OCI-LY7 (cell line): ENCODE measurements around the gene AMPD3. TPM values are rescaled to one million over a fixed set of nuclear protein-coding genes. Genes with fewer than 3 reads are reported as not detected.
A peak's percentile ranks its signal among the peaks of the same experiment; 100 is the strongest.

ENCODE experiments used
- BruUV-seq: library from RNA; stranded (reverse); fragments of 400-500 nt; replicated peaks from 2 replicates; lab custom pipeline; 2021; lab: Mats Ljungman, UMichigan
- CTCF ChIA-PET: fragments of 300-600 bp; sonication (Branson Sonifier 250); formaldehyde crosslinking; loops from one replicate; lab custom pipeline; 2022; ENCODE audit warnings: antibody characterized with exemption; ENCODE audit not compliant: unreplicated experiment; lab: Charles Lee
- POLR2A ChIA-PET: fragments of 300-600 bp; sonication (Branson Sonifier 250); formaldehyde crosslinking; loops from one replicate; lab custom pipeline; 2022; ENCODE audit warnings: antibody characterized with exemption; lab: Charles Lee
- DNase-seq: peaks from one replicate; pipeline ENCODE4 v3.0.0-alpha.2; 2015; ENCODE audit warnings: low spot score
- H2AFZ ChIP-seq: fragments of 200-600 bp; sonication (generic), shearing (Covaris generic); 2 replicates; pipeline ENCODE4 v1.6.1; 2014; ENCODE audit warnings: mild to moderate bottlenecking, antibody characterized with exemption, low read length, moderate library complexity
- H3K27ac ChIP-seq: fragments of 200-600 bp; sonication (generic); 2 replicates; pipeline ENCODE4 v1.5.1; 2014; ENCODE audit warnings: mixed run types, low read depth, mild to moderate bottlenecking, moderate library complexity, low read length, inconsistent platforms; ENCODE audit not compliant: poor library complexity, severe bottlenecking
- H3K36me3 ChIP-seq: fragments of 200-600 bp; sonication (generic); 2 replicates; pipeline ENCODE4 v1.6.1; 2014; ENCODE audit warnings: mild to moderate bottlenecking, antibody characterized with exemption, low read length, moderate library complexity, mixed read lengths; ENCODE audit not compliant: insufficient read depth
- H3K4me1 ChIP-seq: fragments of 200-600 bp; sonication (generic); 2 replicates; pipeline ENCODE4 v1.5.1; 2014; ENCODE audit warnings: mild to moderate bottlenecking, low read length; ENCODE audit not compliant: insufficient read depth, poor library complexity, severe bottlenecking
- H3K4me2 ChIP-seq: fragments of 200-600 bp; sonication (generic); 2 replicates; pipeline ENCODE4 v1.6.1; 2014; ENCODE audit warnings: mild to moderate bottlenecking, low read length
- H3K4me3 ChIP-seq: fragments of 200-600 bp; sonication (generic); 2 replicates; pipeline ENCODE4 v1.5.1; 2014; ENCODE audit warnings: mild to moderate bottlenecking, low read depth, low read length; ENCODE audit not compliant: poor library complexity, severe bottlenecking
- H3K79me2 ChIP-seq: fragments of 200-600 bp; sonication (generic); 2 replicates; pipeline ENCODE4 v1.6.1; 2016; ENCODE audit warnings: low read depth, mild to moderate bottlenecking, low read length, moderate library complexity, mixed read lengths; ENCODE audit not compliant: insufficient read depth
- H3K9me2 ChIP-seq: fragments of 200-600 bp; sonication (generic); 2 replicates; pipeline ENCODE4 v1.6.1; 2016; ENCODE audit warnings: mild to moderate bottlenecking, low read length, mixed read lengths; ENCODE audit not compliant: insufficient read depth
- H3K9me3 ChIP-seq: fragments of 200-600 bp; sonication (generic); 2 replicates; pipeline ENCODE4 v1.6.1; 2014; ENCODE audit warnings: mild to moderate bottlenecking, mixed run types, low read length, mixed read lengths
- H4K20me1 ChIP-seq: fragments of 200-600 bp; sonication (generic); 2 replicates; pipeline ENCODE4 v1.6.1; 2014; ENCODE audit warnings: mild to moderate bottlenecking, antibody characterized with exemption, low read length, moderate library complexity, mixed read lengths; ENCODE audit not compliant: insufficient read depth
- CTCF ChIP-seq: fragments of 200-600 bp; sonication (generic); conservative IDR thresholded peaks from 2 replicates; pipeline ENCODE4 v1.5.1; 2014; ENCODE audit warnings: mild to moderate bottlenecking, antibody characterized with exemption, low read length, moderate library complexity, mixed read lengths
- EZH2phosphoT487 ChIP-seq: fragments of 200-600 bp; sonication (generic); IDR thresholded peaks from 2 replicates; pipeline ENCODE4 v1.6.1; 2018; ENCODE audit warnings: low read depth, borderline replicate concordance, mild to moderate bottlenecking, mixed run types, antibody characterized with exemption, low read length, moderate library complexity, mixed read lengths
- intact Hi-C: fragments of 100-400 bp; cut with micrococcal nuclease; formaldehyde crosslinking; loops from one replicate; pipeline ENCODE4 v1.10.0; 2022; ENCODE audit not compliant: unreplicated experiment
- total RNA-seq, 2 experiments: library from RNA; depleted of rRNA in 1 of 2; stranded (reverse); fragments of >200 nt in 1 of 2; shearing (Covaris generic) in 1 of 2; gene quantifications; 2 replicates each; pipeline ENCODE4 v1.2.3, GENCODE V29; 2014 to 2022

AMPD3 gene
- total RNA-seq, 2 experiments from 2014 or later = 13.5 to 25.6 TPM

GRCh38 chr11:10544491-10545465, 89.7 kb downstream of the AMPD3 start:
- TF ChIP-seq CTCF (no peak), EZH2phosphoT487 (no peak)
- H2AFZ ChIP-seq = no peak overlapping the region
- CTCF ChIA-PET = no interaction called here
- no peaks in the 10 kb centered on the region for H3K79me2 ChIP-seq
- H3K4me1 ChIP-seq = peaks cover 5% of the 10 kb centered on the region
- H3K9me2 ChIP-seq = no peaks in the 10 kb centered on the region
- no TSS peak for BruUV-seq
- POLR2A ChIA-PET = interaction anchor here (0.5 to 0.6 kb wide), 2 partner anchors 31 to 102 kb away, joined by 3 to 5 read pairs; no protein-coding TSS in a partner anchor
- peak; percentile 11 for DNase-seq
- H3K9me3 ChIP-seq = peaks cover 7% of the 10 kb centered on the region; the same call in 1 of the 2 replicates
- no peaks in the 10 kb centered on the region for H3K36me3 ChIP-seq
- no peak overlapping the region for H3K27ac ChIP-seq
- H4K20me1 ChIP-seq = no peaks in the 10 kb centered on the region
- H3K4me3 ChIP-seq = no peak overlapping the region
- intact Hi-C loops = loop anchor here (10.0 kb wide), 2 partner anchors 130 to 190 kb away; no protein-coding TSS in a partner anchor
- no peak overlapping the region for H3K4me2 ChIP-seq

- Histone ChIP-seq H3K9me2 (no peaks in the 10 kb centered on the region), H3K79me2 (no peaks in the 10 kb centered on the region), H3K4me2 (no peak overlapping the region), H3K4me3 (no peak overlapping the region), H4K20me1 (no peaks in the 10 kb centered on the region), H3K27ac (no peak overlapping the region), H3K36me3 (no peaks in the 10 kb centered on the region), H3K9me3 (no peaks in the 10 kb centered on the region), H2AFZ (no peak overlapping the region), H3K4me1 (no peaks in the 10 kb centered on the region)
- intact Hi-C loops = no loop called here
- ChIA-PET POLR2A (interaction anchor here (0.6 kb wide), 1 partner anchor 112 kb away, joined by 3 read pairs; no protein-coding TSS in a partner anchor), CTCF (interaction anchor here (1.5 kb wide), 1 partner anchor 10 kb away, joined by 5 read pairs; the partner anchor contains the start of gene RNF141)
- no TSS peak for BruUV-seq
- no peak for TF ChIP-seq CTCF
- no peak for DNase-seq
Measured at GRCh38 chr11:10550503-10551289, 95.6 kb downstream of the AMPD3 start.
